ENCODE results near the gene SCN8A.

GRCh38 chr12:51661199-51661598 lies 70.2 kb downstream of the SCN8A start:
- TF ChIP-seq CTCF (IDR thresholded peaks at IDR 0.05): no peak
- no peak for TF ChIP-seq POLR2A (IDR thresholded peaks at IDR 0.05)
- no peak for TF ChIP-seq EP300 (IDR thresholded peaks at IDR 0.05)

Data from ovary (tissue), 3 donors.